Fibroblast of mammary gland (primary cell): ENCODE measurements around the gene HNRNPUL2.

ENCODE experiments used
- DNase-seq: peaks from one replicate; pipeline ENCODE4 v3.0.0-alpha.2; 2010; ENCODE audit warnings: low read depth
- H3K4me3 ChIP-seq: 2 replicates; pipeline ENCODE4 v1.5.1; 2011; ENCODE audit warnings: low read depth, mild to moderate bottlenecking, low read length, moderate library complexity; ENCODE audit not compliant: control insufficient read depth
- TF ChIP-seq, protein P1 (sequence below): conservative IDR thresholded peaks from 2 replicates; pipeline ENCODE4 v1.5.1; 2011; ENCODE audit warnings: low read depth, low read length, inconsistent platforms; ENCODE audit not compliant: control insufficient read depth, insufficient read depth

HNRNPUL2 gene

GRCh38 chr11:62716206-62716605 lies 11.1 kb downstream of the HNRNPUL2 start:
- DNase-seq, result no peak
- H3K4me3 ChIP-seq, result no peak overlapping the region
- TF ChIP-seq, protein P1, sequence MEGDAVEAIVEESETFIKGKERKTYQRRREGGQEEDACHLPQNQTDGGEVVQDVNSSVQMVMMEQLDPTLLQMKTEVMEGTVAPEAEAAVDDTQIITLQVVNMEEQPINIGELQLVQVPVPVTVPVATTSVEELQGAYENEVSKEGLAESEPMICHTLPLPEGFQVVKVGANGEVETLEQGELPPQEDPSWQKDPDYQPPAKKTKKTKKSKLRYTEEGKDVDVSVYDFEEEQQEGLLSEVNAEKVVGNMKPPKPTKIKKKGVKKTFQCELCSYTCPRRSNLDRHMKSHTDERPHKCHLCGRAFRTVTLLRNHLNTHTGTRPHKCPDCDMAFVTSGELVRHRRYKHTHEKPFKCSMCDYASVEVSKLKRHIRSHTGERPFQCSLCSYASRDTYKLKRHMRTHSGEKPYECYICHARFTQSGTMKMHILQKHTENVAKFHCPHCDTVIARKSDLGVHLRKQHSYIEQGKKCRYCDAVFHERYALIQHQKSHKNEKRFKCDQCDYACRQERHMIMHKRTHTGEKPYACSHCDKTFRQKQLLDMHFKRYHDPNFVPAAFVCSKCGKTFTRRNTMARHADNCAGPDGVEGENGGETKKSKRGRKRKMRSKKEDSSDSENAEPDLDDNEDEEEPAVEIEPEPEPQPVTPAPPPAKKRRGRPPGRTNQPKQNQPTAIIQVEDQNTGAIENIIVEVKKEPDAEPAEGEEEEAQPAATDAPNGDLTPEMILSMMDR, result no peak

GRCh38 chr11:62715150-62716130 lies 11.8 kb downstream of the HNRNPUL2 start:
- TF ChIP-seq, protein P1, result no peak
- no peak for DNase-seq
- H3K4me3 ChIP-seq, result no peak overlapping the region

- TF ChIP-seq, protein P1, result no peak
- no peak overlapping the region for H3K4me3 ChIP-seq
- DNase-seq, result no peak
Measured at GRCh38 chr11:62713343-62713742, 13.9 kb downstream of the HNRNPUL2 start.

- TF ChIP-seq, protein P1, result no peak
- DNase-seq, result no peak
Measured at GRCh38 chr11:62712861-62713260, 14.4 kb downstream of the HNRNPUL2 start.

DNA sequence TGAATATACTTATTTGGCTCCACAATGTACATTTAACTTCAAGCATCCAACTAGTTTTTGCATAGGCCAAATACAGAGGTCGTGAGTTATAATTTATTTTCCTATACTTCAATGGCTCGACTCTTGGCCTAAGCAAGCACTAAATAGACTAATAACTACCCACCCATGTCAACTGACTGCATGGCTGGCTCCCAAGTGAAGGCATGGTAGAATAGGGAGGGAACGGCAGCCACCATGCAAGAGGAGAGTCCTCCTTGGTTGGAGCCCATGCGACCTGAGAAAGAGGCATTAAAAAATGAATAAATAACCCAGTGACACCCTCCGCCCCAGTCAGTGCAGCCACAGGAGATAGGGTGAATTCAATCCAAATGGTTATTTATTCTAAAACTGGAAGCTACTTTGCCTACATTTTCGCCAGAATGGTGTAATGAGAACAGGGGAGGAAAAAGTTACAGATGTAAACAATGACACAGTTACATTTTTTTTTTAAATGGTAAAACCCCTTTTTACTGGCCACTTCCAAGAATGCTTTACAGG lies 14.9 kb downstream of the HNRNPUL2 start:
- no peak overlapping the region for H3K4me3 ChIP-seq
- no peak for DNase-seq
- TF ChIP-seq, protein P1, result no peak

More at GRCh38 chr11:62712861-62713260, 14.4 kb downstream of the HNRNPUL2 start:
- no peak overlapping the region for H3K4me3 ChIP-seq

- TF ChIP-seq, protein P1, result no peak
- H3K4me3 ChIP-seq, result peak overlapping the region; percentile 66
- DNase-seq, result peak; percentile 51
Measured at GRCh38 chr11:62710001-62710345, 17.3 kb downstream of the HNRNPUL2 start.
